Measurements from ENCODE around the gene NFIB.

NFIB gene

GRCh38 chr9:14313951-14314423 lies at the start of gene NFIB:
Gene NFIB, minus strand, starts transcription at chr9:14314141. Its CDS starts 630 bp downstream, at chr9:14313511.
- no peak for DNase-seq (ENCODE audit: low spot score)

GRCh38 chr9:14362175-14362574 lies 48.2 kb upstream of the NFIB start:
- no peak for DNase-seq (ENCODE audit: low spot score)

GRCh38 chr9:14361074-14361473 lies 47.1 kb upstream of the NFIB start:
- no peak for DNase-seq (ENCODE audit: low spot score)

DNA sequence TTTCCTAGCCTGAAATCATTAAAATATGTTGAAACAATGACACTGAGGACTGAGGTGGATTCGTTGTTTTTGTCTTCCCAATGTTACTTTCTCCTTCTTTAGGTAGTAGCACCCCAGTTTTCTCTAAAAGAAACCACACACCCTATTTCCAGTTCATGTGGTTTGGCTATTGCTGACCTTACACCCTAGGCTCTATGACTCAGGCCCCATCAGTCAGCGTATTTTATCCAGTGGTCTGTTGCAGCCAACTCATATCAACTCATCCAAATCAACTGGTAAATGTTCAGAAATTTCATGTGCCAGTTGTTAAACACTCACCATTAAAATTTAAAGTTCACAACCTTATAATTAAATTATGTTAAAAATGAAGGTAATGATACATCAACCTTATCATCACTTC lies 44.6 kb upstream of the NFIB start:
- no peak for DNase-seq (ENCODE audit: low spot score)

DNA sequence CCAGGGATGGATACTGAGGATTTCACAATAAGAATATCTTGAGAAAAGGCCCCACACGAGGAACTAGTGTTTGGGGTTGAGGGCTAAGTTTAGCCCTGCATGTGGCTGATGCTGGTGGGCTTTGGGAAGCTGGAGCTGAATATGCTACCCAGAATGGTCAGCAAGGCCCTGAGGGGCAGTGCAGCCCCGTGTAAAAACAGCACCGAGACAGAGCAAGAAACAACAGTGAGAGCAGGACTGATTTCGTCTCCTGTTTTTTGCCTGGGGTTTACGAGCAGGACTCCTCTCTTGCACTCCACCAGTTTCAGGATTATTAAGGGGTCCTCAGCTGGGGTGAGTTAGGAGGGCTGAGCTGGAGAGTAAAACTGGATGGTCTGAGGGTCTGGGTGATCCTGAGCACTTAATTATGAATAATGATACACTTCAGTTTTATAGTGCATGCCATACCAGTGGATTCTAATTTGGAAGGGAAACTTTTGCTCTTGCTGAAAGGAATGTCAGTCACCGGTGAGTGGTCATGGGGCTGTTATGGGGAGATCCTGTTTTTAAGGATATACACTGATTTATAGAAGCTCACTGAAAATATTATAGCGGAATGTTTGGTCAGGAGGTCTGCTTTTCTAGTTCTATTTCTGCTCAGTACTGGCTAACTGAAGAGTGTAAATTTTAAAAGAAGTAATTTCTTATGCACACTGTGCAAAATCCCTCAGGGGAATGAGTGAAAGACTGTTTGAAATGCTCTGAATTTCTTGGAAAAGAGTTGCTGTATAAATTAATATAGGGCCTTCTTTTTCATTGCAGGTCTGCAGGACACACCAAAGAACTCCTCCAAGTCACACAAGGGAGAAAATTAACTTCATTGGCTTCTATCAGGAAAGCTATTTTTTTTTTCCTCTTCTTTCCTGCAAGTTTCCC lies 42.7 kb upstream of the NFIB start:
- no peak for DNase-seq (ENCODE audit: low spot score)

DNA sequence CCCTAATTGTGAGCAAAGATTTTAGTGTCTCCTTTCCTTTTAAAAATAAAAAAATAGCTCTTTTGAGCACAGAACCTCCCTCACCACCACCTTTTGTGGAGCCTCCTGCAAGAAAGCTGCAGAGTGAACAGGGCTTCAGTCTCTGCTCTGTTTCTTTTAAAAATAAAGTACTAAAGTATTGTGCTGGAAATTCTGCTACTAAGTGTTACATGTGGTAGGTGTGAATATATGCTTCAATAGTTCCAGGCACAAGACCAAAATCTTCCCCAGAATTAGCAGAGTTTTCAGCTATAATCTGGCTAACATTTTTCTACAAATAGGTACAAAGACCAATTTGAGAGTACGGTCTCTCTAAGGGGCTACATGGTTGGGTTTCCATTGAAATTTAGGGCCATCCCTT lies 40.3 kb upstream of the NFIB start:
- DNase-seq (ENCODE audit: low spot score) = no peak

GRCh38 chr9:14353222-14354056 lies 39.5 kb upstream of the NFIB start:
- DNase-seq (ENCODE audit: low spot score) = peak; percentile 88

GRCh38 chr9:14352503-14352902 lies 38.6 kb upstream of the NFIB start:
- no peak for DNase-seq (ENCODE audit: low spot score)

- DNase-seq (ENCODE audit: low spot score) = no peak
Measured at GRCh38 chr9:14351221-14351836, 37.4 kb upstream of the NFIB start.

GRCh38 chr9:14350754-14351153 lies 36.8 kb upstream of the NFIB start:
- no peak for DNase-seq (ENCODE audit: low spot score)

DNA sequence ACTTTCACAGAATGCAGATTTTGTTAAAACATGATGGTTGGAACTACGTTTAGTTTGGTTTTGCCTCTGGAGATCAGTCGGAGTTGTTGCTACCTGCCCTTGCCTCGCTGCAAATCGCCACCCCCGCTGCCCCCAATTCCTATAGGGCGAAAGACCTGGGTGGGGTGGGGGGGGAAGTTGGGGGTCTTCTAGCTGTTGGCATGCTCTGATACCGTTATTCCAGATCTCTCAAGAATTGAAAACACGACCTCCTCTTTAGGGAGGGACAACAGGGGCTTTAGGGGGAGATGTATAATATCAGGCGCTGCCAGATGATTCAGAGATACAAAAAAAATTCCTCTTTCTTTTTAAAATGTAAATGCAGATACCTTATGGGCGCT lies 36.4 kb upstream of the NFIB start:
- DNase-seq (ENCODE audit: low spot score) = no peak

GRCh38 chr9:14349447-14350348 lies 35.8 kb upstream of the NFIB start:
- DNase-seq (ENCODE audit: low spot score) = peak; percentile 53

GRCh38 chr9:14349146-14349446 lies 35.2 kb upstream of the NFIB start:
- peak; percentile 42 for DNase-seq (ENCODE audit: low spot score)

GRCh38 chr9:14348373-14349145 lies 34.6 kb upstream of the NFIB start:
- peak; percentile 42 for DNase-seq (ENCODE audit: low spot score)

DNA sequence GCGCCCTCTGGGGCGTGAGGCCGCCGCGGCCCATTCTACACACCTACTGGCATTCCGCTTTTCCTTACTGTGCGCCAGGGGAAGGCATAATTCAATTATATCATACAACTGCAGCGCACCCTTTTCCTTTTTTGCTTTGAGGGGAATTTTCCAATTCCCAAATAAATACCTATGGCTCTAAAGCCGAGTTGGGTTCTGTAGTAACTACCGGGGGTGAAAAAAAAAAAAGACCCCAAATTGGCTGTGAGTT lies 34.1 kb upstream of the NFIB start:
- DNase-seq (ENCODE audit: low spot score) = no peak

- DNase-seq (ENCODE audit: low spot score) = peak; percentile 38
Measured at GRCh38 chr9:14347406-14348122, 33.6 kb upstream of the NFIB start.

- peak; percentile 41 for DNase-seq (ENCODE audit: low spot score)
Measured at GRCh38 chr9:14346811-14347405, 33.0 kb upstream of the NFIB start.

DNA sequence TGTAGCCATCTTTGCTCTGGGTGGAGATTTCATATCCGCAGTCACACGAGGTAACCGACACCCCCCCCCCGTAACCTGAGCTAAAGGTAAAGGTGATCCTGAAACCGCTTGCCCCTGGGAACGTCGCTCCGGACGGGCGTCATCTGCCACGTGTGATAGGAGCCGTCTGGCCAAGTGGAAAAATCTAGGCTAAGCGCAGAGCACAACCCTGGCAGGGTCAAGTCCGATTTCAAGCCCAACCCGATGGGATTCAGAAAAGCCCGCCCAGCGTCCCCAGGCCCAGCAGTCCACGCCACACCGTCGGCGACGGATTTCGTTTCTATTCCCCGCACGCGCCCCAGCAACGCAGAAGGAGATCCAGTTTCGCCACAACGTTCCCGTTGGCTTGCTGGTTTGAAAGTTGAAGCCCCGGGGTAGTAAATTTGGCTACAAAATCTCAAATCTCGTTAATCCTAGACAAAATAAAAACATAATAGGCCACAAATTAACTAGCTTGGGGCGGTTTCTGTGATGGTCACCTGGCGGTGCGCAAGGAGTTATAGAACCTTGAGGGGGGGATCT lies 32.4 kb upstream of the NFIB start:
- DNase-seq (ENCODE audit: low spot score) = peak; percentile 40

GRCh38 chr9:14345354-14346230 lies 31.7 kb upstream of the NFIB start:
- DNase-seq (ENCODE audit: low spot score) = no peak
